ENCODE results near the gene SLC34A2. TPM values are rescaled to one million over a fixed set of nuclear protein-coding genes. Genes with fewer than 3 reads are reported as not detected.

The SLC34A2 gene
- total and polyA plus RNA-seq, 5 donors, result 0.11 to 0.89 TPM; not detected in 3

- no peaks in the 10 kb centered on the region for H3K9me3 ChIP-seq (ENCODE audit: control insufficient read depth, low read length)
- no peak overlapping the region for H3K27ac ChIP-seq (ENCODE audit: low read length)
- ATAC-seq (no peak), DNase-seq (no peak)
- H3K4me3 ChIP-seq (ENCODE audit: low read length), result no peak overlapping the region
- intact Hi-C loops (cut with DNase I), result no loop called here
- WGBS, result 54% methylated on average over 7 of the region's 7 CpGs
- no peaks in the 10 kb centered on the region for H3K27me3 ChIP-seq (ENCODE audit: control insufficient read depth, insufficient read depth)
- H3K4me1 ChIP-seq (ENCODE audit: control insufficient read depth, insufficient read depth, low read length), result peaks cover 3% of the 10 kb centered on the region
These were observed 70.2 kb downstream of the SLC34A2 start for GRCh38 chr4:25725870-25726269.

- DNase-seq, result no peak
- WGBS, result 89% methylated on average over 9 of the region's 9 CpGs
- Histone ChIP-seq H3K4me1 (ENCODE audit: control insufficient read depth, insufficient read depth, low read length) (peaks cover 1% of the 10 kb centered on the region), H3K27ac (ENCODE audit: low read length) (no peak overlapping the region), H3K4me3 (ENCODE audit: low read length) (no peak overlapping the region), H3K27me3 (ENCODE audit: control insufficient read depth, insufficient read depth) (no peaks in the 10 kb centered on the region), H3K9me3 (ENCODE audit: control insufficient read depth, low read length) (no peaks in the 10 kb centered on the region)
- intact Hi-C loops (cut with DNase I), result no loop called here
- ATAC-seq, result no peak
These were observed 72.3 kb downstream of the SLC34A2 start for GRCh38 chr4:25727711-25728493.

Other genes with a start within 250 kb of the SLC34A2 start
- 1 to 10 TPM; 2.6 to 3.1 (median 2.8) TPM for gene SEL1L3, start 207.1 kb downstream of the SLC34A2 start, total RNA-seq
- 1.7 TPM for gene SEL1L3, start 207.1 kb downstream of the SLC34A2 start, polyA plus RNA-seq

Data from right cardiac atrium (tissue), 5 donors.